Measurements from ENCODE around the gene PSMD5. TPM values are rescaled to one million over a fixed set of nuclear protein-coding genes. Genes with fewer than 3 reads are reported as not detected.

Gene PSMD5
- total and polyA plus RNA-seq, 2 of the 4 experiments (the other 2 are of a cell fraction) = 25.6 to 26.1 TPM

DNA sequence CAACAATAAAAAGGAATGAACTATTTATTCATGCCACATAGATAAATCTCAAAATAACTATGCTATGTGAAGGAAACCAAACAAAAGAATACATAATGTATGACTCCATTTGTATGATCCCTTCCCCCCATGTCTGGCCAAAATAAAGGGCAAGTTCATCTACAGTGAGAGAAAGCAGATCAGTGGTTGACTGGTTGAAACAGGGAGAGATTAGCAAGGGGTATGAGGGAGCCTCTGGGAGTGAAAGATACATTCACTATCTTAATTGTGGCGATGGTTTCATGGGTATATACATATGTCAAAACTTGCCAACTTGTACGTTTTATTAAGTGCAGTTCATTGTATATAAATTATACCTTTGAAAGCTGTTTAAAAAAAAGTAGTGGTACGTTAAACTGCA, 4.8 kb downstream of the PSMD5 start:
- H4K91ac ChIP-seq (ENCODE audit: insufficient read depth, low read depth, low read length) = no peak overlapping the region
- no peak overlapping the region for H3K23ac ChIP-seq (ENCODE audit: low read depth, low read length)
- H3K79me1 ChIP-seq (ENCODE audit: low read depth in 1 of 2, low read length in 2 of 2) = peaks cover 21 to 51% of the 10 kb centered on the region in 2 experiments
- CTCF ChIA-PET = no interaction called here
- intact Hi-C loops (cut with micrococcal nuclease) = loop anchor here (10.0 kb wide), 1 partner anchor 213 kb away; no protein-coding TSS in a partner anchor
- no peak overlapping the region for H3K18ac ChIP-seq (ENCODE audit: low read depth, low read length)
- DNase-seq (no peak), ATAC-seq (ENCODE audit: low read depth) (no peak)
- no peak overlapping the region for H3K14ac ChIP-seq (replicated peaks; ENCODE audit: low read depth, low read length)
- no peak overlapping the region for H2AK5ac ChIP-seq (ENCODE audit: low read depth, low read length)
- H2AFZ ChIP-seq (replicated peaks; ENCODE audit: low read length, poor library complexity) = no peak overlapping the region
- H2BK120ac ChIP-seq (ENCODE audit: low read depth, low read length) = no peak overlapping the region
- TF ChIP-seq, protein P1, sequence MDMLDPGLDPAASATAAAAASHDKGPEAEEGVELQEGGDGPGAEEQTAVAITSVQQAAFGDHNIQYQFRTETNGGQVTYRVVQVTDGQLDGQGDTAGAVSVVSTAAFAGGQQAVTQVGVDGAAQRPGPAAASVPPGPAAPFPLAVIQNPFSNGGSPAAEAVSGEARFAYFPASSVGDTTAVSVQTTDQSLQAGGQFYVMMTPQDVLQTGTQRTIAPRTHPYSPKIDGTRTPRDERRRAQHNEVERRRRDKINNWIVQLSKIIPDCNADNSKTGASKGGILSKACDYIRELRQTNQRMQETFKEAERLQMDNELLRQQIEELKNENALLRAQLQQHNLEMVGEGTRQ (IDR thresholded peaks at IDR 0.05; ENCODE audit: low read depth, low read length) = no peak
- TF ChIP-seq, protein P2, sequence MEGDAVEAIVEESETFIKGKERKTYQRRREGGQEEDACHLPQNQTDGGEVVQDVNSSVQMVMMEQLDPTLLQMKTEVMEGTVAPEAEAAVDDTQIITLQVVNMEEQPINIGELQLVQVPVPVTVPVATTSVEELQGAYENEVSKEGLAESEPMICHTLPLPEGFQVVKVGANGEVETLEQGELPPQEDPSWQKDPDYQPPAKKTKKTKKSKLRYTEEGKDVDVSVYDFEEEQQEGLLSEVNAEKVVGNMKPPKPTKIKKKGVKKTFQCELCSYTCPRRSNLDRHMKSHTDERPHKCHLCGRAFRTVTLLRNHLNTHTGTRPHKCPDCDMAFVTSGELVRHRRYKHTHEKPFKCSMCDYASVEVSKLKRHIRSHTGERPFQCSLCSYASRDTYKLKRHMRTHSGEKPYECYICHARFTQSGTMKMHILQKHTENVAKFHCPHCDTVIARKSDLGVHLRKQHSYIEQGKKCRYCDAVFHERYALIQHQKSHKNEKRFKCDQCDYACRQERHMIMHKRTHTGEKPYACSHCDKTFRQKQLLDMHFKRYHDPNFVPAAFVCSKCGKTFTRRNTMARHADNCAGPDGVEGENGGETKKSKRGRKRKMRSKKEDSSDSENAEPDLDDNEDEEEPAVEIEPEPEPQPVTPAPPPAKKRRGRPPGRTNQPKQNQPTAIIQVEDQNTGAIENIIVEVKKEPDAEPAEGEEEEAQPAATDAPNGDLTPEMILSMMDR (conservative IDR thresholded peaks at IDR 0.05; ENCODE audit: low read depth, low read length) = no peak
- TF ChIP-seq BHLHE40 (IDR thresholded peaks at IDR 0.05; ENCODE audit: low read depth, low read length) (no peak), MAZ (IDR thresholded peaks at IDR 0.05; ENCODE audit: borderline replicate concordance, low read depth, low read length) (no peak), RFX5 (IDR thresholded peaks at IDR 0.05; ENCODE audit: low read depth, low read length) (no peak), NFE2L2 (IDR thresholded peaks at IDR 0.05; ENCODE audit: low read depth, low read length) (no peak)
- WGBS, 2 experiments (ENCODE audit: extremely low coverage in 2 of 2, insufficient read length in 1 of 2) = no CpG with 5 or more reads among the region's 3 CpGs
- no peaks in the 10 kb centered on the region for H3K27me3 ChIP-seq (ENCODE audit: control insufficient read depth, insufficient read depth, low read length)
- H3K9me3 ChIP-seq (ENCODE audit: control insufficient read depth, insufficient read depth, low read length) = no peaks in the 10 kb centered on the region
- no peak overlapping the region for H3K27ac ChIP-seq (ENCODE audit: insufficient read depth, low read length)
- no peak overlapping the region for H4K8ac ChIP-seq (ENCODE audit: low read depth in 2 of 2, low read length in 2 of 2)
- no peak overlapping the region for H3K56ac ChIP-seq (ENCODE audit: extremely low read depth, insufficient read depth, low read length)
- H3K9me1 ChIP-seq (ENCODE audit: insufficient read depth, low read length) = peaks cover 3% of the 10 kb centered on the region; the same call in 1 of the 2 replicates
- H2BK5ac ChIP-seq (ENCODE audit: low read depth, low read length, poor library complexity, severe bottlenecking) = no peak overlapping the region
- H3K4ac ChIP-seq (ENCODE audit: low read depth, low read length) = no peak overlapping the region
- H3K4me1 ChIP-seq (ENCODE audit: control insufficient read depth, insufficient read depth, low read length) = peaks cover 7% of the 10 kb centered on the region
- H2BK20ac ChIP-seq (ENCODE audit: low read depth, low read length) = no peak overlapping the region
- dilution Hi-C loops (cut with HindIII; ENCODE audit: low sequenced_read_pairs, unreplicated experiment) = no loop called here
- no peak overlapping the region for H3K4me3 ChIP-seq (ENCODE audit: insufficient read depth, low read depth, low read length)
- H2BK15ac ChIP-seq (ENCODE audit: low read depth, low read length) = no peak overlapping the region
- H3K9ac ChIP-seq (ENCODE audit: low read depth, low read length) = no peak overlapping the region
- H4K20me1 ChIP-seq (ENCODE audit: insufficient read depth, low read length) = peaks cover 11% of the 10 kb centered on the region; the same call in 1 of the 2 replicates
- no peak overlapping the region for H2AK9ac ChIP-seq (replicated peaks; ENCODE audit: low read depth, low read length, poor library complexity)
- no peak overlapping the region for H4K5ac ChIP-seq (ENCODE audit: low read depth, low read length)
- H3K4me2 ChIP-seq (ENCODE audit: low read depth, low read length) = no peak overlapping the region
- peaks cover 3% of the 10 kb centered on the region for H3K36me3 ChIP-seq (ENCODE audit: control insufficient read depth, insufficient read depth, low read length)
- no TSS peak for BruUV-seq (replicated peaks)
- POLR2A ChIA-PET (ENCODE audit: unreplicated experiment) = no interaction called here
- in situ Hi-C loops (cut with MboI; ENCODE audit: low sequenced_read_pairs) = no loop called here

Data from IMR-90 (cell line).